Measurements from ENCODE around the gene ATP6V1E1.

ATP6V1E1 gene

DNA sequence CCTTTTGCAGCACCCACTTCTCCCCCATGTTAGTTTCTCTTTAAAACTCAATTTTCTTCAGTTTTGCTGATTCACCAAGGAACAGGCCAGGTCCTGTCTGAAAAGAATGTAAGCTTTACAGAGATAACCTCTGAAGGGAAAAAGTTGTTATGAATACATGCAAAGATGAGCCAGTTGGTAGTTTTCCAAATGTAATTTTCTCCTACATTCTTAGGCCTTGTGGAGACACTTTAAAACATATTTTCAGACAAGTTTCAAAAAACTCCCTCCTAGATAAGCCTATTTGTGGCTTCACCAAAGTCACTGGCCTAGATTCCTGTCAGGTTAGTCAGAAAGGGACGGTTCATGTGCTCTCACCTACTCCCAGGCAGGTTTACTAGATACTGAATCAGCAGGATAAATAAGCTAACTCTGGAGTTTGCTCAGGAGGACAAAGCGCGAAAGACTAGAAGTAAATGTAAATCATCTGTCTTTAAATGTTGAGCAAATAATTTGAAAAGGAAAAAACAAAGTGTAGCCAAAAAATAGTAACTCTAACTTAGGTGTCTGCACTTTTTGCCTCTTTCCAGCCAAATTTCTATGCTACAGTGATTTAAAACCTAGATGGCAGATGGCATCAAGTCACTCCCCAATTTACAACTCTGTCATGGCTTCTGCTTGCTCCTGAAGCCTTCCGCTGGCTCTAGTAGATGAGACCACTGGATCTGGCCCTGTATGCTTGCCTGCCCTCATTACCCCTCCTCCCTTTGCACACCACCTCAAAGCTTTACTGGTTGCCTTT is 4.9 kb upstream of the ATP6V1E1 start:
- no peak for DNase-seq

DNA sequence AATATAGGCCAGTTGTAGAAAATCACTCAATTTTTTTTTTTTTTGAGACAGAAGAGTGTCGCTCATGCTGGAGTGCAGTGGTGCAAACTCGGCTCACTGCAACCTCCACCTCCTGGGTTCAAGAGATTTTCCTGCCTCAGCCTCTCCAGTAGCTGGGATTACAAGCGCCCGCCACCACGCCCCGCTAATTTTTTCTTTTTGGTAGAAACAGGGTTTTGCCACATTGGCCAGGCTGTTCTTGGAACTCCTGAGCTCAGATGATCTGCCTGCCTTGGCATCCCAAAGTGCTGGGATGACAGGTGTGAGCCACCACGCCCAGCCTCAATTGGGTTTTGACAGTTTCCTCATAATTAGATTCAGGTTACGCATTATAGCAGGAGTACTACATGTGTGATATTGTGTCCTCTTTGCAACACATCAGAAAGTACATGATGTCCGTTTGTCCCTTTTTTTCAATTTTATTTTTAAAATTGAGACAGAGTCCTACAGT is 2.6 kb upstream of the ATP6V1E1 start:
- no peak for DNase-seq

DNA sequence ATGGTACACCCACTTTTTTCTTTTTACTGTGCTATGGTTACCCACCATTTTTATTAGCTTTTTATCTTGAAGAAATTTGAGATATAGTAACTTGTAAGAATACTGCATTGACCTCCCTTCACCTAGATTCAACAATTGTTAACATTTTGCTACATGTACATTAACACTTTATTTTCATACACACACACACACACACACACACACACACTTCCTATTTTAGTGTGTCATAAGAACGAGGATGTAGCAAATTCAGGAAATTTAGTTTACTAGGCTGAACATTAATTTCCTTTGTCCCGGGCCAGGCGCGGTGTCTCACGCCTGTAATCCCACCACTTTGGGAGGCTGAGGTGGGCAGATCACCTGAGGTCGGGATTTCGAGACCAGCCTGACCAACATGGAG is 1.1 kb upstream of the ATP6V1E1 start:
- no peak for DNase-seq

DNA sequence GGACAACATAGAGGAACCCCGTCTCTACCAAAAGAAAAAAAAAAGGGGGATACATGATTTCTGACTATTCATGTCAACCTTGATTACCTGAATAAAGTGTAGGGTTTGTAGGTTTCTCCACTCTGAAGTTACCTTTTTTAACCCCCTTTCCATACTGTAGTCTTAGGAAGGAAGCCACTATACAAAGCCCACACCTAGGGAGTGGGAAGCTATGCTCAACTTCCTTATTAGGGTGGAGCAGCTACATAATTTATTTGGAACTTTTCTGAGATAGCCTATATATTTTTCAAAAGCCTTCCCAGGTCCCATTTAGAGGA is 582 bp upstream of the ATP6V1E1 start:
- DNase-seq = no peak

DNA sequence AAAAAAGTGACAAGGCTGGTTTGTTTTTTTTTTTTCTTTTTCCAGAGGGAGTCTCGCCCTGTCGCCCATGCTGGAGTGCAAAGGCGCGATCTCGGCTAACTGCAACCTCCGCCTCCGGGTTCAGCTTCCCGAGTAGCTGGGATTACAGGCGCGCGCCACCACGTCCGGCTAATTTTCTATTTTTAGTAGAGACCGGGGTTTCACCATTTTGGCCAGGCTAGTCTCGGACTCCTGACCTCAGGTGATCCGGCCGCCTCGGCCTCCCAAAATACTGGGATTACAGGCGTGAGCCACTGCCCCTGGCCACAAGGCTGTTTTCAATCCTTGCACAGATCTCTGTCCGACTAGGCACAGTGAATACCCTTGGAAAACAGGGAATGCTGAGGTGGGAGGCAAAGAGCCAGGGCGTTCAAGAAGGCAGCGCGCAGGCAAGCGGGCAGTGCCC is 566 bp downstream of the ATP6V1E1 start:
- DNase-seq = no peak

DNA sequence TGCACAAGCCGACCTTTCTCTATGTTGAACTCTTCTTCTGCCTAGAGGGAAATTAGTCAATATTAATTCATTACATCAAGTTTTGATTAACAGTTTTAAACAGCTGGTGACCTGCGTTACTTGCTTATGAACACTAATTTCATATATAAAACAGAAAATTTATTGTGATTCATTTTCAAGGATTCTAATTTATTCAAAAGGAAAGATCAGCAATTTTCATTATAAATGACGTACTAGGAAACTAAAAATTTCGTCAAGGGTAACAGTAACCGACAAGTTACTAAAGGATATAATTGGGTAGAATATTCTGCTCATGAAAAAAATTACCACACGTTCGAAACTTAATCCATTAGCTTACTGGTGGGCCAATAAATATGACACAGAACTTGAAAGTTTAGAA is 15.3 kb downstream of the ATP6V1E1 start:
- DNase-seq = no peak

DNA sequence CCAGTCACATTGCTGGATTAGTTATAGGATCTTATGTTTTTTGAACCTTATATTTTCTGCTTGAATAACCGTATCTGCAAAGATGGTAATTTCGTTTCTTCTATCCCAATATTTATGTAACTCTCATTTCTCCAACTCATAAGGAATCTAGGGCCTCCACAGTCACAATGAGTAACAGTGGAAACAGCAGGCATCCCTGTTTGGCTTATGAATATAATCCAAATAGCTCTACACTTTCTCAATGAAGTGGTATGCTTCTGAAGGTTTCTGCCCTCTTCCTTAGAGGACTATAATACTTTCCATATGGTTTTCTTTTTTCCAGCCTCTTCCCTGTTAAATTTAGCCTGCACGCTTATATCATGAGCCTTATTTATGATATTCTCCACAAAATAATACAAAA is 16.5 kb downstream of the ATP6V1E1 start:
- no peak for DNase-seq

DNA sequence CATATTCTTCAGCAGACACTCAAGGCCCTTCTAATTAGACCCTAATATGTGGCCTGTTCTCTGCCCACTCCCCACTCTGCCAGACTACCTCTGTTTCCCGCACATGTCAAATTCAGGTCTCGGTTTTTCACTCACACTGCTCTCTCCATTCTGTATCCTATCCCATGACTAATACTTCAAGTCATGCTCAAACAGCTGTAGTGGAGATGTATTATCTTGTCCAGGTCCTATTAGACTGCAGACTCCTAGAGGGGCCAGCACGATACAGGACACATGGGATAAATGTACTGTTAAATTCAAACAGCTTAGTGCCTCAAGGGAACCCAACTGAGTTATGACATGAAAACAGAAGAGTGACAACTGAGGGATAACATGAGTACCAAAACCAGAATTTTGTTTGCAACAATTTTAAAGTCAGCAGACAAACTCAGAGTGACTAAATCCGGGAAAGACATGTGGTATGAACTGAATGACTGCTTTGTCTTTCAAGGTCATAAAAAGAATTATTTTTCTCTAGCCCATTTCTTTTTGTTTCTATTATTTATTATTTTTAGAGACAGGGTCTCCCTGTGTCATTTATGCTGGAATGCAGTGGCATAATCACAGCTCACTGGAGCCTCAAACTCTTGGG is 20.5 kb downstream of the ATP6V1E1 start:
- no peak for DNase-seq

DNA sequence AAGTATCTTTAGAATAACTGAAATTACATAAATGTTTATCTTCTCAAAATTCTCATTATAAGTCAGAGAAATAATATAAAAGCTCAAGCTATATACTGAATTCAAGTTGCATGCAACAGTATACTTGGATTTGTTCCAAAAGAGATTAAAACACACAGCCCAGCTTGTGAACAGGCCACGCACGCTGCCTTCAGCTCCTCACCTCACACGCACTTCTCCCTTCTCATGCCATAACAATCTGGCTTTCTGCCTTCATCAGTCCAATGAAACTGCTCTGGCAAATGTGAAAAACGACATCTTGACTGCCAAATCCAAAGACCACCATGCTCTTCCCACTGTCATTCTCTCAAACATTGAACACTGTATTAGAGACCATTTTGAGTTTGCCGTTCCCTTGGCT is 22.1 kb downstream of the ATP6V1E1 start:
- DNase-seq = peak; percentile 45

DNA sequence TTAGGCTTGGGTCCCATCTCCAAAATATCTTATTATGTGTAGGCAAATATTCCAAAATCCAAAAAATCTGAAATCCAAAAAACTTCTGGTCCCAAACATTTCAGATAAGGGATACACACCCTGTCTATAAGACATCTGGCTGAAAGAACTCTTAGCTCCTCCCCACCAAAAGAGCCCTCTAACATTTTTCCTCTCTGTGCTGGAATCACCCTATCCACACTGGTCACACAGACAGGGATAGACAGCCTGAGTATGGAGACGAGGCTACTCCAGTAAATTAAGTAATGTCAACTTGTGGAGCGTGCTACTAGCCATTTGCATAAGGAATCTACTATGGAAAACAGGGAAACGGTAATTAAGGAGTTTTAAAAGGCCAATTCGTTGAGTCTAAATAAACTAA is 24.9 kb downstream of the ATP6V1E1 start:
- no peak for DNase-seq

DNA sequence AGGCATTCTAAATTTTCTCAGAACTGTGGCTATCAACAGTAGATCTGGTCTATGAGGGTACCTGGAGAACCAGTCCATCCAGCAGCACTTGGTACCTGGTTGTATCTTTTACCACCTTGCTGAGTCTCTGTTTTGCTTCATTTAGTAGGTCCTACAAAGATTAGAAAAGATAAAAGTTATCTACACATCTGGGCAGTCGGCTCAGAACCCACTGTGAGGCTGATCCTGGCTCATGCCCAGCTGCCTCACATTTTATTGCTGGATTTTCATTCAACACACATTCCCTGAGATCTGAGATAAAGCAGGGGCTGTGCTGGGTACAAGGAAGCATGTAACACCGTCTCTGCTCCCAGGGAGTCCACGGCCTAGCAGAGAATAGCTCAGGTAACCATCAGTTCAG is 27.5 kb downstream of the ATP6V1E1 start:
- peak; percentile 1 for DNase-seq

DNA sequence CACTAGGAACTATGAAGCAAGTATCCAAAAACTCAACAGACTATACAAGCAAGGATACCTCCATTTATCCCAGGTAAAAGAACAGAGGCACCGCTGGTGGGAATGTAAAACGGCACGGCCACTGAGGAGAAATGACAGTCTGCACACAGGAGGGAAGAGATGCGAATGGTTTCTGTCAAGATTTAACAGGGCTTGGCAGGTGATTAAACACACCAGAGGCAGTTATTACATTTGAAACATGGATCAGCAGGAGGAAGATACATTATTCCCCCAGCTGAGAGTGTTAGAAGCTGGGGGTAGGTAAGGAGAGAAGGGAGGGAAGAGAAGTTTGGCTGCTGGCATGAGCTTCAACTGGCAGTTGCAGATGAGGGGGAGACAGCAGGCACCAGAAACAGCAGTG is 30.2 kb downstream of the ATP6V1E1 start:
- DNase-seq = no peak

DNA sequence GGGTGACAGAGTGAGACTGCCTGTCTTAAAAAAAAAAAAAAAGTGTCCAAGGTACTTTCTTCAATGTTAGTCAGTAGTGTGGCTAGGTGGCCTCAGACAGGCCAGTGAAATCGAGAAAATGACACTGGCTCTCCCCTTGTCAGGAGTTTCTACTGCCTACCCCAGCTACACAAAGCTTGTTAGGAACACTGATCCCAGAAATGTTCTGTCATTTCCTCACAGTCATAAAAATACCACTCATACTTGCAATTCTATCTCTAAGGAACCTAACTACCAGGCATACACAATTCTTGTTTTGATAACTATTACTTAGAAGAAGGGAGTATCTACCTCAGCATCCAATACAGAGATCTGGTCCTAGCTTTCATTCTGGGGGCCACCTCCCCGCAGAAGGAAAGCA is 31.3 kb downstream of the ATP6V1E1 start:
- no peak for DNase-seq

DNA sequence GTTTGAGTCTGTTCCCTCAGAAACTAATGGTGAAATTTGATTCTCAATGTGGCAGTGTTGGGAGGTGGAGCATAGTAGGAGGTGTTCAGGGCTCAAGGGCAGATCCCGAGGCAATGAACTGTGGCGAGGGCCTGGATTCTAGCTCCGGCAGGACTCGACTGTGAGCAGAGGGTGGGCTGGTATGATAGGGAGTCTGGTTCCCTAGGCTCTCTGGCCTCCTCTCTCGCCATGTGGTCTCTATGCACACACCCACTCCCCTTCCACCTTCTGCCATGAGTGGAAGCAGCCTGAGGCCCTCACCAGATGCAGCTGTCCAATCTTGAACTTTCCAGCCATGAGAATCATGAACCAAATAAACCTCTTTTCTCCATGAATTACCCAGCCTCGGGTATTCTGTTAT is 32.3 kb downstream of the ATP6V1E1 start:
- no peak for DNase-seq

DNA sequence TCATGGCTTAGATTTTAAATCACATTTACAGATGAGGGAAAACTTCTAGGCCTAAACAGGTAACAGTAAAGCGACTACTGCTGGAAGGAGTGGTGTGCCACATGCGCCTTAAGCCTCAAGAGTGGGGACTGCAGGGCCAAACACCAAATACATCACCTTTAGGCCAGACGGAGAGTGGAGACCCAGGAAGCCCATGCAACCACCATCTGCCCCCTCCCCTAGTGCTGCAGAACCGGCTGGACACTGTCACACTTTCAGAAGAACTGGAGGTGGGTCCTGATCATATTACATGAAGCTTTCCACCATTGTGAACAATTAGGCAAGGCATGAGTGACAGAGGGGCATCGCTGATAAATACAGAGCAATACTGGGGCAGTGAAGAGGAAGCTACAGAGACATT is 36.3 kb downstream of the ATP6V1E1 start:
- DNase-seq = no peak

DNA sequence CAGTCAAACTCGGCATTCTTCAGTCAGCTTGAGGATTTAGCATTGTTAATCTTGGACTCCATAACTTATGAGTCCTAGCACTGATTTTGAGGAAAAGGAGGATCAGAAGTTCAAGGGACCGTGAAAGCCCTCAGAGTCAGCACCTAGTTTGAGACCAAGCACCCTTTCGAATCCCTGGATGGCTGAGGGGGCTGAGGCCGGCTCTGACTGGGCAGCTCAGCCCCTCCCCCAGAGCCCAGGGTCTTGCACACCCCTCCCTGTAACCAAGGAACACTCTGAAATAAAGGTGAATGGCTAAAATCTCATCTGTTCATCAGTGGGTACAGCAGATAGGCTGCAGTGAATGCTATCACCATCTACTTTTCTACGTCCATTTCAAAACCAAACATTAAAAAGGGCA is 38.0 kb downstream of the ATP6V1E1 start:
- DNase-seq = no peak

DNA sequence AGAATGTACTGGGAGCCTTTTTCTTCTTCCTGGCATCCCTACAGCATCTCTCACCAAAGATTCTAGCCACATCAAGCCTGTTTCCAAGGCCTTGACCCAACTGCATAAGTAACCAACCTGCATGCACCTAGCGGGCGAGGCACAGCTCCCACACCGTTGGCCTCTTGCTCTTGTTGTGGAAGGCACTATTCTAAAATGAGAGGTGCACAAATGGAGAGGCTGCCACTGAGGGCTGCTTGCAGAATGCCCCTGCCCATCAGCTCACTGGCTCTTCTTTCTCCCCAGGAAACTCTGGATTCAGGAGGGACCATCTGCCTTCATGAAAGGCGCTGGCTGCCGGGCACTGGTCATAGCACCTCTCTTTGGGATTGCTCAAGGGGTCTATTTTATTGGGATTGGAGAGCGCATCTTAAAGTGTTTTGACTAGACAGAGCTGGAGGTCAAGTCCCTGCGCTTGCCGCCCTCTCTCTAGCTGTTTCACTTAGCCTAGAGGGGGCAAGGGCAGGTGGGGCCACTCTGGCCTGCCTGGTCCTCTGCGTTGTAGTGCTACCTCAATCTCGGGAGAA is 38.7 kb downstream of the ATP6V1E1 start:
- no peak for DNase-seq

DNA sequence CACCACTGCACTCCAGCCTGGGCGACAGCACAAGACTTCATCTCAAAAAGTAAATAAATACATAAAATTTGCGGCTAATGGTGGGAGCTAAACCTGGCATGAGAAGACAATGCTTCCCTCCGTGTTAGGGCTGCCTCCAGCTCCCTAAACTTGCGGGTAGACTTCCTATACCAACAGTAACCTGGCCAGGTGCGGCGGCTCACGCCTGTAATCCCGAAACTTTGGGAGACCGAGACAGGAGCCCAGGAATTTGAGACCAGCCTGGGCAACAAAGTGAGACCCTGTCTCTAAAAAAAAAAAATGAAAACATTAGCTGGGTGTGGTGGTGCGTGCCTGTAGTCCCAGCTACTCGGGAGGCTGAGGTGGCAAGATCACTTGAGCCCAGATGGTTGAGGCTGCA is 39.9 kb downstream of the ATP6V1E1 start:
- DNase-seq = no peak

DNA sequence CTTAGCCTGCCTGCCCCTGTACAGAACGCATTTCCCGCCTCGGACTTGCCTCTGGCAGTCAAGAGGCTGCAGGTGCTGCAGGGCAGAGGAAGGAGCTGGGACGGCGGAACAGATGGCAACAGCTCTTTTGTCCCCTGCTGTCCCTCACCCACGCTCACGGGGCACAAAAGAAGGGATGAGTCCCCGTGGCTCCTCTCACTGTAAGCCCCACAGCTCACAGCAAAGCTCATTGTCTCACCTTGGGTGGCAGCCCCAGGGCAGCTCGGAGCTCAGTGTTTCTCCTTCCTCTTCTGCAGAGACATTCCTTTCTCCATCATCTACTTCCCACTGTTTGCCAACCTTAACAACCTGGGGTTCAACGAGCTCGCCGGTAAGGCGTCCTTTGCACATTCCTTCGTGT is 40.9 kb downstream of the ATP6V1E1 start:
- peak; percentile 50 for DNase-seq

DNA sequence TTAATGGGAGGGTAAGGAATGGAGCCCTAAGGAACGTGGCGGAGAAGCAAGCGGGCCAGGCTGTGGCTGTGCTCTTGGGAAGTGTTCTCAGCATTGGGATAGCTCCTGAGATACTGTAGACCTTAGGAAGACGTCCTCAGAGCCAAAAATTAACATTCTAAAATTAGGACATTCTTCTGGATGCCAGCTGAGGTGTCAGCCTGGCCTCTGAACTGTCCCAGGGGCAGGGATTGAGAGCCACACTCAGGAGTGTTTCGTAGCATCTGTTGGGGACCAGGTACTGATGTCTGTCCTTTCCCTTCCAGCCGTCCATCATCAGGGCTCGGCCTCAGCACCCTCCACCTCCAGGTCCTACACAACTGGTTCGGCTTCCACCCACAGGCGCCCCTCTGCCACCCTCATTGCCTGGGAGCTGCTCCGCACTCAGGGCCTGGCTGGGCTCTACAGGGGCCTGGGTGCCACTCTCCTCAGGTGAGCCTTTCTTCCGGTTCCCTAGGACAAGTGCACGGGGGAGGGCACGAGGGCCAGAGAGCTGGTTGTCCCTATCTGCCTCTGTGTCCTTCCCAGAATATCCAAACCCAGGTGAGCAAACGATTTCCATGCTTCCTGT is 41.6 kb downstream of the ATP6V1E1 start:
- no peak for DNase-seq

DNA sequence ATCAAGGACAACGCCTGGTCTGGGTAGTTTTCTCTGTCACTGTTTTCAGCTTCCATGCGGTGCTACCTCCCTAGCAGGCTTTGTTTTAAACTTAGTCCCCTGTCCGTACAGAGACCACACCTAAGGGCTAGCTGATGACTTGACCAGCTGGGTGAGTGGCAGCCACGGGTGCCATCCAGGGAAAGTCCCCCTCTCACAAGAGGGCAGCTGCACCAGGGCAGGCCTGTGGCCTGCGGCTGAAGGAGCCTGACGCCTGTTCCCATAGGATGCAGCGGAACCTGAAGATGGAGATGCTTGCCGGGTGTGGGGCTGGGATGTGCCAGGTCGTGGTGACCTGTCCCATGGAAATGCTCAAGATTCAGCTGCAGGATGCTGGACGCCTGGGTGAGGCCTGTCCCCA is 45.4 kb downstream of the ATP6V1E1 start:
- DNase-seq = no peak

DNA sequence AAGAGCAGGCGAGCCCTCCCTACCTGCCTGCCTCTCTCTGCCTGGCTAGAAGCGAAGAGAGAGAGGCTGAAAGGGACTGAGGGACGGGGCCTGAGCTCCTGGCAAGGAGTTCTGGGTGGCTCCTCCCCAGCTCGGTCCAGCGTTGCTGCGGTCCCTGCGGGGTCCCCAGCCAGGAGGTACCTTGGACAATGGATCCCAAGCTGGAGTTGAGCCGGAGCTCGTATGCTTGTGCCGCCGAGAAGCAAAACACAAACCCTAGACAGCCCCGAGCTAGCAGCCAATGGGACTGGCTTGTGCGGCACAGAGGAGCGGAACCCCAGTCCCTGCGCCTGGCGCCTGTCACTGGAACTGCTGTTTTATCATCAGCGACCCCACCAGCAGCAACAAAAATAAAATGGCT is 46.9 kb downstream of the ATP6V1E1 start:
- DNase-seq = no peak

DNA sequence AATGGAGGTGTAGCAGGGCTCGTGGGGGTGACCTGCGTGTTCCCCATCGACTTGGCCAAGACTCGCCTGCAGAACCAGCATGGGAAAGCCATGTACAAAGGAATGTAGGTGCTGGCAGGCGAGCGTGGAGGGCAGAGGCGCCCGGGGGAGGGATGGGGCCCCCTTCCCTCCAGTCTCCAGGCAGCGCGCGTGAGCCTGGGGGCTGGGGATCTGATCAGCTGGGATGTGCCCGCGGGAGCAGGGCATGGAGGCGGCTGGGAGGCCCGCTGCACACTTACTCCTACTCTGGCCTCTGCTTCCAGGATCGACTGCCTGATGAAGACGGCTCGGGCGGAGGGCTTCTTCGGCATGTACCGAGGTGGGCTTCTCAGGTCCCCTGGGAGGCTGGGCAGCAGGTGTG is 47.5 kb downstream of the ATP6V1E1 start:
- no peak for DNase-seq

DNA sequence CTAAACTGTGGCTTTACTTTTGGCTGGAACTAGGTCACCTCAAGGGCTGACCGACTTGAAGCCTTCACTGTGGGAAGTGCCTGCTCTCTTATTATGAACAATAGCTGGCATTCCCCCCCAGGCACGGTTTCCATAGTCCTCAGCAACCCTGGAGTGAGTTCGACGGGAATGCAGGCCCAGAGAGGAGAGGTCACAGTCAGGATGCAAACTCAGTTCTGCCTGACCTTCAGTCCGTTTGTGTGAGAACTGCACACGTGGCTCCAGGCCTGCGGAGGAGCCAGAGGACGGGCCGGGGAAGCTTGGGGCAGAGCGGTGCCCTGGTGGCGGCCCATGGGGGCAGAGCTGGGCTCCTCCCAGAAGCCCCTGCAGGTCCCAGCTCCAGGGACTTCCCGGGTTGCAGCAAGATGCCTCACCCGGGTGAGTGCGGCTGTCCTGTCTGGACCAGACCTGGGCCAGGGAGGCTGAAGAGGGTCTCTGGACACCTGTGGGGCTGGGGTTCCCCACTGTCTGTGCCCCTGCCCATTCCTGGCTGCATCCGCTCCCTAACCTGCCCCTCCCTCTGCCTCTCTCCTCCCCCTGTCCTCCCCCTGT is 48.0 kb downstream of the ATP6V1E1 start:
- DNase-seq = no peak

Measured in NCI-H2171 treated with DMSO at 0.1 percent for 48 hours (cell line).